IMR-90 (cell line): Measurements from ENCODE around the gene KLF8. TPM values are rescaled to one million over a fixed set of nuclear protein-coding genes. Genes with fewer than 3 reads are reported as not detected.

ENCODE experiments used
- ATAC-seq: fragments of 200-7000 bp; cut with Tn5 transposase; 2 replicates; pipeline ENCODE4 v1.9.1; 2020; ENCODE audit warnings: low read depth, mild to moderate bottlenecking, moderate library complexity
- BruUV-seq: library from RNA; stranded (reverse); fragments of 400-500 nt; replicated peaks from 2 replicates; lab custom pipeline; 2021; lab: Mats Ljungman, UMichigan
- CTCF ChIA-PET: fragments of 300-600 bp; formaldehyde crosslinking; extraction: SDS; loops from one replicate; lab custom pipeline; 2021; ENCODE audit warnings: antibody characterized with exemption; lab: Yijun Ruan, JAX
- POLR2A ChIA-PET: fragments of 300-600 bp; sonication (Branson Sonifier 250); formaldehyde crosslinking; loops from one replicate; lab custom pipeline; 2022; ENCODE audit warnings: antibody characterized with exemption; ENCODE audit not compliant: unreplicated experiment; lab: Charles Lee
- DNase-seq: peaks from one replicate; pipeline ENCODE4 v3.0.0; 2013
- H2AFZ ChIP-seq: replicated peaks from 2 replicates; pipeline ENCODE3; 2013; ENCODE audit warnings: low read length, mild to moderate bottlenecking; ENCODE audit not compliant: poor library complexity
- H2AK5ac ChIP-seq: 2 replicates; pipeline ENCODE4 v1.6.1; 2013; ENCODE audit warnings: low read depth, low read length, inconsistent platforms
- H2AK9ac ChIP-seq: replicated peaks from 2 replicates; pipeline ENCODE3; 2013; ENCODE audit warnings: mild to moderate bottlenecking, low read depth, low read length, moderate library complexity; ENCODE audit not compliant: poor library complexity
- H2BK120ac ChIP-seq: 2 replicates; pipeline ENCODE4 v1.6.1; 2013; ENCODE audit warnings: low read depth, low read length, inconsistent platforms
- H2BK15ac ChIP-seq: 3 replicates; pipeline ENCODE4 v1.6.1; 2013; ENCODE audit warnings: low read depth, low read length, inconsistent platforms
- H2BK20ac ChIP-seq: 2 replicates; pipeline ENCODE4 v1.6.1; 2013; ENCODE audit warnings: low read depth, mild to moderate bottlenecking, inconsistent platforms, low read length, moderate library complexity
- H2BK5ac ChIP-seq: 2 replicates; pipeline ENCODE4 v1.6.1; 2013; ENCODE audit warnings: mild to moderate bottlenecking, low read depth, low read length, inconsistent platforms; ENCODE audit not compliant: poor library complexity, severe bottlenecking
- H3K14ac ChIP-seq: replicated peaks from 2 replicates; pipeline ENCODE4 v1.6.1; 2013; ENCODE audit warnings: low read depth, low read length, inconsistent platforms
- H3K18ac ChIP-seq: 2 replicates; pipeline ENCODE4 v1.6.1; 2013; ENCODE audit warnings: low read depth, low read length, control low read depth
- H3K23ac ChIP-seq: 2 replicates; pipeline ENCODE4 v1.6.1; 2013; ENCODE audit warnings: low read depth, low read length, inconsistent platforms
- H3K27ac ChIP-seq: 2 replicates; pipeline ENCODE4 v1.5.1; 2013; ENCODE audit warnings: mild to moderate bottlenecking, control low read depth, low read length; ENCODE audit not compliant: insufficient read depth
- H3K27me3 ChIP-seq: 2 replicates; pipeline ENCODE4 v1.6.1; 2013; ENCODE audit warnings: low read length; ENCODE audit not compliant: control insufficient read depth, insufficient read depth
- H3K36me3 ChIP-seq: 2 replicates; pipeline ENCODE4 v1.6.1; 2013; ENCODE audit warnings: low read length, mixed read lengths; ENCODE audit not compliant: control insufficient read depth, insufficient read depth
- H3K4ac ChIP-seq: 2 replicates; pipeline ENCODE4 v1.6.1; 2013; ENCODE audit warnings: low read depth, low read length, inconsistent platforms
- H3K4me1 ChIP-seq: 2 replicates; pipeline ENCODE4 v1.6.1; 2013; ENCODE audit warnings: low read length, mixed read lengths; ENCODE audit not compliant: control insufficient read depth, insufficient read depth
- H3K4me2 ChIP-seq: 2 replicates; pipeline ENCODE4 v1.6.1; 2013; ENCODE audit warnings: low read depth, mild to moderate bottlenecking, control low read depth, low read length, moderate library complexity
- H3K4me3 ChIP-seq: 2 replicates; pipeline ENCODE4 v1.5.1; 2013; ENCODE audit warnings: low read depth, mild to moderate bottlenecking, control low read depth, low read length, moderate library complexity; ENCODE audit not compliant: insufficient read depth
- H3K56ac ChIP-seq: 2 replicates; pipeline ENCODE4 v1.6.1; 2013; ENCODE audit warnings: low read length, inconsistent platforms; ENCODE audit not compliant: insufficient read depth; ENCODE audit errors: extremely low read depth
- H3K79me1 ChIP-seq, 2 experiments: 2 replicates each; pipeline ENCODE4 v1.6.1; 2013; ENCODE audit warnings: low read length in 2 of 2, inconsistent platforms in 1 of 2, low read depth in 1 of 2
- H3K9ac ChIP-seq: 2 replicates; pipeline ENCODE4 v1.6.1; 2013; ENCODE audit warnings: low read depth, low read length, control low read depth
- H3K9me1 ChIP-seq: 2 replicates; pipeline ENCODE4 v1.6.1; 2013; ENCODE audit warnings: low read length, inconsistent platforms; ENCODE audit not compliant: insufficient read depth
- H3K9me3 ChIP-seq: 2 replicates; pipeline ENCODE4 v1.6.1; 2013; ENCODE audit warnings: low read length; ENCODE audit not compliant: control insufficient read depth, insufficient read depth
- H4K20me1 ChIP-seq: 2 replicates; pipeline ENCODE4 v1.6.1; 2013; ENCODE audit warnings: low read length, inconsistent platforms; ENCODE audit not compliant: insufficient read depth
- H4K5ac ChIP-seq: 2 replicates; pipeline ENCODE4 v1.6.1; 2013; ENCODE audit warnings: mild to moderate bottlenecking, low read depth, low read length, control low read depth
- H4K8ac ChIP-seq, 2 experiments: 2 replicates each; pipeline ENCODE4 v1.6.1; 2013; ENCODE audit warnings: low read depth in 2 of 2, low read length in 2 of 2, control low read depth in 1 of 2, inconsistent platforms in 1 of 2
- H4K91ac ChIP-seq: 2 replicates; pipeline ENCODE4 v1.6.1; 2013; ENCODE audit warnings: low read depth, low read length, inconsistent platforms; ENCODE audit not compliant: insufficient read depth
- BHLHE40 ChIP-seq: fragments of 150-350 bp; IDR thresholded peaks from 2 replicates; pipeline ENCODE4 v1.6.1; 2016; ENCODE audit warnings: mild to moderate bottlenecking, low read depth, low read length
- CEBPB ChIP-seq: IDR thresholded peaks from 2 replicates; pipeline ENCODE4 v1.6.1; 2012; ENCODE audit warnings: low read depth, low read length, improper control_type of control experiment
- CHD1 ChIP-seq: IDR thresholded peaks from 2 replicates; pipeline ENCODE4 v1.6.1; 2012; ENCODE audit warnings: low read depth, low read length, improper control_type of control experiment
- CTCF ChIP-seq: conservative IDR thresholded peaks from 2 replicates; pipeline ENCODE4 v1.5.1; 2012; ENCODE audit warnings: mild to moderate bottlenecking, low read depth, low read length, improper control_type of control experiment
- ELK1 ChIP-seq: fragments of 150-350 bp; IDR thresholded peaks from 2 replicates; pipeline ENCODE4 v1.6.1; 2016; ENCODE audit warnings: low read depth, mild to moderate bottlenecking, low read length, moderate library complexity, borderline replicate concordance
- FOS ChIP-seq: fragments of 150-350 bp; IDR thresholded peaks from 2 replicates; pipeline ENCODE4 v1.6.1; 2016; ENCODE audit warnings: low read depth, low read length
- NFE2L2 ChIP-seq: fragments of 150-350 bp; IDR thresholded peaks from 2 replicates; pipeline ENCODE4 v1.6.1; 2016; ENCODE audit warnings: low read depth, mild to moderate bottlenecking, low read length
- POLR2A ChIP-seq: IDR thresholded peaks from 2 replicates; pipeline ENCODE4 v1.6.1; 2012; ENCODE audit warnings: mild to moderate bottlenecking, low read depth, low read length
- RAD21 ChIP-seq: IDR thresholded peaks from 2 replicates; pipeline ENCODE4 v1.6.1; 2012; ENCODE audit warnings: low read length, improper control_type of control experiment
- RCOR1 ChIP-seq: IDR thresholded peaks from 2 replicates; pipeline ENCODE4 v1.6.1; 2012; ENCODE audit warnings: mild to moderate bottlenecking, low read length, improper control_type of control experiment; ENCODE audit not compliant: insufficient replicate concordance
- RFX5 ChIP-seq: IDR thresholded peaks from 2 replicates; pipeline ENCODE4 v1.8.0; 2012; ENCODE audit warnings: low read depth, mild to moderate bottlenecking, low read length, moderate library complexity
- SMC3 ChIP-seq: fragments of 150-350 bp; IDR thresholded peaks from 2 replicates; pipeline ENCODE4 v1.6.1; 2016; ENCODE audit warnings: low read depth, mild to moderate bottlenecking, antibody characterized with exemption, low read length, moderate library complexity
- WGBS, 2 experiments: methylation state at CpG; one replicate each; pipeline versions ENCODE4 v1.1.5 to v1.1.7; 2013; ENCODE audit warnings: missing lambda C conversion rate in 2 of 2; ENCODE audit not compliant: insufficient read length in 1 of 2; ENCODE audit errors: extremely low coverage in 2 of 2; 5-methylcytosine and 5-hydroxymethylcytosine counted together
- dilution Hi-C: fragments of 300-500 bp; cut with HindIII; formaldehyde crosslinking; loops from one replicate; pipeline ENCODE4 v1.14.3; 2018; ENCODE audit warnings: low sequenced_read_pairs; ENCODE audit not compliant: unreplicated experiment
- in situ Hi-C: fragments of 300-500 bp; cut with MboI; formaldehyde crosslinking; loops from 3 replicates; pipeline ENCODE4 v1.14.3; 2019; ENCODE audit warnings: low sequenced_read_pairs, inconsistent platforms, mixed read lengths
- intact Hi-C: fragments of 100-400 bp; cut with micrococcal nuclease; formaldehyde crosslinking; loops from 2 replicates; pipeline ENCODE4 v1.10.0; 2022
- polyA plus RNA-seq, 3 experiments: library from polyadenylated mRNA; depleted of rRNA; stranded (reverse); fragments of >200 nt; gene quantifications; 2 replicates each; pipeline ENCODE4 v1.2.3, GENCODE V29; 2012; ENCODE audit warnings: low replicate concordance in 1 of 3
- total RNA-seq: library from RNA; depleted of rRNA; stranded (reverse); fragments of >200 nt; gene quantifications from 2 replicates; pipeline ENCODE4 v1.2.3, GENCODE V29; 2012
- TF ChIP-seq, protein P1 (sequence below): fragments of 150-350 bp; IDR thresholded peaks from 2 replicates; pipeline ENCODE4 v1.6.1; 2017; ENCODE audit warnings: mild to moderate bottlenecking, antibody characterized with exemption, low read length, low read depth

The KLF8 gene
- total and polyA plus RNA-seq, 2 of the 4 experiments (the other 2 are of a cell fraction), result 0.07 TPM; not detected in 1

DNA sequence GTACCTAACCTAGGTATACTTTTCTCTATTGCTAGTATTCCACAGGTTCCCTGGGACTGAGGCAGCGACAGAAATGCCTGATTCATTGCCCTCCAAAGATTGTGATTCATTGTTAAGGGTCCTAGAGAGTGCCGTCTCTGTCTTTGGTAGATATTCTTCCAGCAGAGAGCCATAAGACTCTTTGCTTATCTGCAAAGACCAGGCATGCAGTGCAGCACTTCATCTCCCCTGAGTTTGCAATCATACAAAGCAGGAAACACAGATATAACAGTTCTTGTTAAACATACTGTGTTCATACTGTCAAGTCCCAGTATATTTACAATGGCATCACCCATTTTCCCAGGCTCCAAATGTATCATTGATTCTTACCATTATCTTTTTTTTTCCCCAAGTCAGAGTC is 47.7 kb downstream of the KLF8 start:
- Histone ChIP-seq H4K5ac (no peak overlapping the region), H3K27me3 (no peaks in the 10 kb centered on the region; the same call in 1 of the 2 replicates), H2BK120ac (no peak overlapping the region), H2BK5ac (no peak overlapping the region), H4K20me1 (no peaks in the 10 kb centered on the region), H3K23ac (no peak overlapping the region), H3K27ac (no peak overlapping the region), H3K9me1 (no peaks in the 10 kb centered on the region), H2AFZ (no peak overlapping the region), H3K56ac (no peak overlapping the region), H2AK5ac (no peak overlapping the region), H3K79me1 (no peaks in the 10 kb centered on the region), H3K4me2 (no peak overlapping the region), H3K9ac (no peak overlapping the region), H2BK20ac (no peak overlapping the region), H2BK15ac (no peak overlapping the region), H4K8ac (no peak overlapping the region), H3K4me1 (no peaks in the 10 kb centered on the region), H3K18ac (no peak overlapping the region), H3K36me3 (no peaks in the 10 kb centered on the region), H3K4ac (no peak overlapping the region), H2AK9ac (no peak overlapping the region), H3K4me3 (no peak overlapping the region), H4K91ac (no peak overlapping the region), H3K14ac (no peak overlapping the region), H3K9me3 (no peaks in the 10 kb centered on the region)
- WGBS, 2 experiments, result no CpG with 5 or more reads among the region's 2 CpGs
- DNase-seq (no peak), ATAC-seq (no peak)
- in situ Hi-C loops, result loop anchor here (25.0 kb wide), 1 partner anchor 432 kb away; no protein-coding TSS in a partner anchor
- TF ChIP-seq BHLHE40 (no peak), RFX5 (no peak), RCOR1 (no peak), RAD21 (no peak), ELK1 (no peak), CHD1 (no peak), CEBPB (no peak), SMC3 (no peak), CTCF (no peak), NFE2L2 (no peak), FOS (no peak), POLR2A (no peak)
- TF ChIP-seq, protein P1, sequence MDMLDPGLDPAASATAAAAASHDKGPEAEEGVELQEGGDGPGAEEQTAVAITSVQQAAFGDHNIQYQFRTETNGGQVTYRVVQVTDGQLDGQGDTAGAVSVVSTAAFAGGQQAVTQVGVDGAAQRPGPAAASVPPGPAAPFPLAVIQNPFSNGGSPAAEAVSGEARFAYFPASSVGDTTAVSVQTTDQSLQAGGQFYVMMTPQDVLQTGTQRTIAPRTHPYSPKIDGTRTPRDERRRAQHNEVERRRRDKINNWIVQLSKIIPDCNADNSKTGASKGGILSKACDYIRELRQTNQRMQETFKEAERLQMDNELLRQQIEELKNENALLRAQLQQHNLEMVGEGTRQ, result no peak
- ChIA-PET CTCF (no interaction called here), POLR2A (no interaction called here)
- intact Hi-C loops, result no loop called here
- BruUV-seq, result no TSS peak
- dilution Hi-C loops, result no loop called here
